Smooth muscle cell (in vitro differentiated cells): ENCODE measurements around the gene PI4K2A. TPM values are rescaled to one million over a fixed set of nuclear protein-coding genes. Genes with fewer than 3 reads are reported as not detected.
A peak's percentile ranks its signal among the peaks of the same experiment; 100 is the strongest.
"Not testable (repeated sequence)": the region's sequence is repeated elsewhere in the genome, so short reads cannot be mapped to it uniquely, and the experiment has no call there.

Source experiments
- DNase-seq: peaks from one replicate; lab custom pipeline; 2025; ENCODE audit not compliant: unreplicated experiment; lab: John Stamatoyannopoulos, UW
- H2AFZ ChIP-seq: fragments of 200-600 bp; sonication (generic); 2 replicates; pipeline ENCODE4 v1.6.0; 2016; ENCODE audit warnings: antibody characterized with exemption, low read depth, mild to moderate bottlenecking
- H3F3A ChIP-seq: fragments of 200-600 bp; sonication (generic); 2 replicates; pipeline ENCODE4 v1.6.0; 2017; ENCODE audit warnings: antibody characterized with exemption, low read depth
- H3K27ac ChIP-seq: fragments of 200-600 bp; sonication (generic); 2 replicates; pipeline ENCODE4 v1.5.1; 2016; ENCODE audit warnings: low read depth, mild to moderate bottlenecking
- H3K27me3 ChIP-seq: fragments of 200-600 bp; sonication (generic); 2 replicates; pipeline ENCODE4 v1.6.1; 2016; ENCODE audit warnings: low read depth, mild to moderate bottlenecking
- H3K36me3 ChIP-seq: fragments of 200-600 bp; sonication (generic); 2 replicates; pipeline ENCODE4 v1.5.1; 2016; ENCODE audit warnings: low read depth
- H3K4me1 ChIP-seq: fragments of 200-600 bp; sonication (generic); 2 replicates; pipeline ENCODE4 v1.5.1; 2016; ENCODE audit warnings: low read depth
- H3K4me2 ChIP-seq: fragments of 200-600 bp; sonication (generic); 2 replicates; pipeline ENCODE4 v1.6.0; 2016; ENCODE audit warnings: mild to moderate bottlenecking
- H3K4me3 ChIP-seq: fragments of 200-600 bp; sonication (generic); 2 replicates; pipeline ENCODE4 v1.5.1; 2016; ENCODE audit warnings: mild to moderate bottlenecking
- H3K79me2 ChIP-seq: fragments of 200-600 bp; sonication (generic); 2 replicates; pipeline ENCODE4 v1.6.0; 2016; ENCODE audit warnings: low read depth, mild to moderate bottlenecking
- H3K9ac ChIP-seq: fragments of 200-600 bp; sonication (generic); 2 replicates; pipeline ENCODE4 v1.6.0; 2016; ENCODE audit warnings: low read depth
- H3K9me3 ChIP-seq: fragments of 200-600 bp; sonication (generic); replicated peaks from 2 replicates; pipeline ENCODE4 v1.5.1; 2016; ENCODE audit warnings: low read depth
- H4K20me1 ChIP-seq: fragments of 200-600 bp; sonication (generic); 2 replicates; pipeline ENCODE4 v1.6.0; 2016; ENCODE audit warnings: low read depth
- CTCF ChIP-seq: fragments of 200-600 bp; sonication (generic); IDR thresholded peaks from 2 replicates; pipeline ENCODE4 v1.5.1; 2017; ENCODE audit warnings: borderline replicate concordance, mild to moderate bottlenecking, antibody characterized with exemption; ENCODE audit not compliant: insufficient read depth, poor library complexity, severe bottlenecking
- WGBS: methylation state at CpG from one replicate; pipeline ENCODE4 v1.1.7; 2016; ENCODE audit warnings: low lambda C conversion rate; 5-methylcytosine and 5-hydroxymethylcytosine counted together
- polyA plus RNA-seq: library from polyadenylated mRNA; unstranded; fragments of >200 nt; fragmentation: Nextera tagmentation; extraction: Ambion mirVana; gene quantifications from 2 replicates; pipeline ENCODE4 v1.2.1, GENCODE V29; 2016
- total RNA-seq: library from RNA; depleted of rRNA; stranded (reverse); fragments of >200 nt; gene quantifications from 2 replicates; pipeline ENCODE4 v1.2.3, GENCODE V29; 2014

PI4K2A gene
- total and polyA plus RNA-seq, 2 experiments from 2014 or later, result 20.8 to 21.0 TPM

- Histone ChIP-seq H4K20me1 (no peaks in the 10 kb centered on the region), H3K9me3 (no peaks in the 10 kb centered on the region), H3K4me1 (peaks cover 19% of the 10 kb centered on the region), H3K9ac (peak overlapping the region; percentile 84), H3K4me2 (peak overlapping the region; percentile 69), H3K36me3 (peaks cover 4% of the 10 kb centered on the region), H3K27me3 (no peaks in the 10 kb centered on the region), H3K27ac (peak overlapping the region; percentile 96), H3F3A (peaks cover 31% of the 10 kb centered on the region), H3K4me3 (no peak overlapping the region), H3K79me2 (peaks cover 59% of the 10 kb centered on the region), H2AFZ (no peak overlapping the region)
- 53% methylated on average over 5 of the region's 5 CpGs for WGBS
- TF ChIP-seq CTCF, result no peak
- DNase-seq, result no peak
Measured at GRCh38 chr10:97648562-97649404, 8.3 kb downstream of the PI4K2A start.

- Histone ChIP-seq H3K27ac (peak overlapping the region; percentile 96), H3K9ac (peak overlapping the region; percentile 84), H3F3A (peaks cover 31% of the 10 kb centered on the region), H3K4me1 (peaks cover 19% of the 10 kb centered on the region), H3K79me2 (peaks cover 55% of the 10 kb centered on the region), H3K4me2 (peak overlapping the region; percentile 69)
- not testable (repeated sequence) for H2AFZ ChIP-seq, H3K36me3 ChIP-seq, H3K4me3 ChIP-seq, H4K20me1 ChIP-seq, H3K27me3 ChIP-seq, DNase-seq, H3K9me3 ChIP-seq
- 76% methylated on average over 4 of the region's 4 CpGs for WGBS
Measured at GRCh38 chr10:97649405-97649750, 8.9 kb downstream of the PI4K2A start.

DNA sequence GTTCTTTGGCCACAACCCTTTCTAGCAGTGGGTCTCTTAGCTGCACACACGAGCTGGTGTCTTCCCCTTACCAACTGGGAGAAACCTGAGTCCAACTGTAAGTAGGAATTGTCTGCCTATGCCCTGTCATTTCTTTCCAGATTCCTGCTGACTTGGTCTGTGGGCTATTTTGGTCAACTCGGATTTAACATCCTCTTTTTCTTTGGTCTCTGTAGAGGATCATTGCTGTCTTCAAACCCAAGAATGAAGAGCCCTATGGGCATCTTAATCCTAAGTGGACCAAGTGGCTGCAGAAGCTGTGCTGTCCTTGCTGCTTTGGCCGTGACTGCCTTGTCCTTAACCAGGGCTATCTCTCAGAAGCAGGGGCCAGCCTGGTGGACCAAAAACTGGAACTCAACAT lies 10.3 kb downstream of the PI4K2A start:
- 94% methylated on average over 3 of the region's 3 CpGs for WGBS
- H3K4me3 ChIP-seq, result no peak overlapping the region
- peaks cover 31% of the 10 kb centered on the region for H3F3A ChIP-seq
- TF ChIP-seq CTCF, result no peak
- no peaks in the 10 kb centered on the region for H3K9me3 ChIP-seq
- H4K20me1 ChIP-seq, result no peaks in the 10 kb centered on the region
- peak overlapping the region; percentile 64 for H3K9ac ChIP-seq
- no peak for DNase-seq
- H3K4me1 ChIP-seq, result peaks cover 19% of the 10 kb centered on the region
- H3K36me3 ChIP-seq, result peaks cover 17% of the 10 kb centered on the region
- no peak overlapping the region for H2AFZ ChIP-seq
- H3K79me2 ChIP-seq, result peaks cover 43% of the 10 kb centered on the region
- no peaks in the 10 kb centered on the region for H3K27me3 ChIP-seq
- no peak overlapping the region for H3K4me2 ChIP-seq
- H3K27ac ChIP-seq, result peak overlapping the region; percentile 96

GRCh38 chr10:97651773-97652172 lies 11.3 kb downstream of the PI4K2A start:
- Histone ChIP-seq H3K27ac (peak overlapping the region; percentile 96), H3K36me3 (peaks cover 17% of the 10 kb centered on the region), H4K20me1 (no peaks in the 10 kb centered on the region), H3K4me3 (no peak overlapping the region), H3K9me3 (no peaks in the 10 kb centered on the region), H3K27me3 (no peaks in the 10 kb centered on the region), H3K9ac (peak overlapping the region; percentile 64), H3F3A (peaks cover 31% of the 10 kb centered on the region), H2AFZ (no peak overlapping the region), H3K79me2 (peaks cover 33% of the 10 kb centered on the region), H3K4me2 (no peak overlapping the region), H3K4me1 (peaks cover 19% of the 10 kb centered on the region)
- no peak for DNase-seq
- 76% methylated on average over 3 of the region's 3 CpGs for WGBS
- TF ChIP-seq CTCF, result no peak
